NCI-H2196 treated with DMSO at 0.1 percent for 48 hours (cell line): ENCODE results near the gene UBR2.
A peak's percentile ranks its signal among the peaks of the same experiment; 100 is the strongest.

Experiments
- DNase-seq: peaks from one replicate; lab custom pipeline; 2025; ENCODE audit not compliant: unreplicated experiment; lab: John Stamatoyannopoulos, UW

Gene UBR2

DNA sequence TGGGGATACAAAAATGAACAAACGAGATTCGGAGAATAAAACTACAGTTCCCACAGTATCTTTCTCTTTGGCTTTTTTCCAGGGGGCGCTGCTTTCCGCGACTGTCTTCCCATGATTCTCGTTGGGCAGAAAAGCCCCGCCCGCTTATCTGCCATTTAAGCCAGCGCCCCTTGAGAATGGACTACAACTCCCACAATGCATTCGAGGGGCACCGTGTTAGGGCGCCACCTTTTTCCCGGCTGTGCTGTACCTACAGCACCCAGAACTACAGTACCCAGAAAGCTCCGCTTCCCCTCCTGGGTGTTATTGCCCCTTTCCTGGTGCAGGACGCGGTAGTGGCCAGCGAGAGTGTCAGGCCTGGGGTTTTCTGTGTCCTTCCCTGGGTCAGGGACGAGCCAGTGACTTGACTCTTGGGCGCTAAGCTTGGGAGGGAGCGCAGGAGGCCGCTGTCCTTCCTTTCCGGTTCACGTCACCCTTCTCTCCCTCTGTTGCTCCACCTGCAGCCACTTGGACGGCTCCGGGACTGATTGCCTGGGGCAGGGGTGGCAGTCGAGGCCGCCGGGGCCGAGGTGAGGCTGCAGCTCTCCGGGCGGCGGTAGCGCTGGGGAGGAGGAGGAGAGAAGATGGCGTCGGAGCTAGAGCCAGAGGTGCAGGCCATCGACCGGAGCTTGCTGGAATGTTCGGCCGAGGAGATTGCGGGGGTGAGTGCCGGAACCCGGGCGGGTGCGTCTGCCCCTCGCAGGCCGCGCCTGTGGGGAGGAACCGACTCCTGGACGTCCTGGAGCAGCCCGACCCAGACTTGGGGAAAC, at the start of gene UBR2:
Gene UBR2, plus strand, starts transcription at position 333 of the 809 bp plus-strand sequence. Its CDS starts 291 bp downstream, at position 624.
- DNase-seq = peak; percentile 98

DNA sequence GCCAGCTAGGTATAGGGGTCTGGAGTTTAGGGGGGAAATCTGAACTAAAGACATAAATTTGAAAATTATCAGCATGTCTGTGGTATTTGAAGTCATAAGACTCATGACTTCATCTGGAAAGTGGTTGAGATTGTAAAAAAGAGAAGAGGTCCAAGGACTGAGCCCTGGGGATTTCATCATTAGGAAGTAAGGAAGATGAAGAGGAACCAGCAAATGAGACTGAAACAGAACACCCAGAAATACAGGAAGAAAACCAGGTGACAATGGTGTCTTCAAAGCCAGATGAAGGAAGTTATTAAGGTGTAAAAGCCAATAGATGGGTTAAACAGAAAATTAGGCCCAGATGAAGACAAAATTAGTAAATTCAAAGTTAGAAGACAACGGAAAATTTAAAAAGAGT, 49.1 kb upstream of the UBR2 start:
- DNase-seq = no peak

DNA sequence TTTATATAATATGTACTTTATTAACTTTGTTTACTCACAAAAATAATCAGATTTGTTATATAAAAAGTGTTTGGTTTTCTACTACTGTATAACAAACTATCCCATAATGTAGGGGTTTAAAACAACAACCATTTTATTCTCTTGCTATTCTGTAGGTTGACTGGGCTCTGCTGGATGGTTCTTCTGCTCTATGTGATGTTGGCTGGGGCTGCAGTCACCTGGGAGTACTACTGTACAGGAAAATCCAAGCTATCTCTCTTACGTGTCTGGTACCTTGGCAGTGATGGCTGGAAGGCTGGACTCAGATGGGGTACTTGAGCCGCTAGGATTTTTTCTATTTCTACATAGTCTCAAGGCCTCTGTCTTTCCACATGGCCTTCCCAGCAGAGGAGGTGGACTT, 44.0 kb upstream of the UBR2 start:
- DNase-seq = no peak

DNA sequence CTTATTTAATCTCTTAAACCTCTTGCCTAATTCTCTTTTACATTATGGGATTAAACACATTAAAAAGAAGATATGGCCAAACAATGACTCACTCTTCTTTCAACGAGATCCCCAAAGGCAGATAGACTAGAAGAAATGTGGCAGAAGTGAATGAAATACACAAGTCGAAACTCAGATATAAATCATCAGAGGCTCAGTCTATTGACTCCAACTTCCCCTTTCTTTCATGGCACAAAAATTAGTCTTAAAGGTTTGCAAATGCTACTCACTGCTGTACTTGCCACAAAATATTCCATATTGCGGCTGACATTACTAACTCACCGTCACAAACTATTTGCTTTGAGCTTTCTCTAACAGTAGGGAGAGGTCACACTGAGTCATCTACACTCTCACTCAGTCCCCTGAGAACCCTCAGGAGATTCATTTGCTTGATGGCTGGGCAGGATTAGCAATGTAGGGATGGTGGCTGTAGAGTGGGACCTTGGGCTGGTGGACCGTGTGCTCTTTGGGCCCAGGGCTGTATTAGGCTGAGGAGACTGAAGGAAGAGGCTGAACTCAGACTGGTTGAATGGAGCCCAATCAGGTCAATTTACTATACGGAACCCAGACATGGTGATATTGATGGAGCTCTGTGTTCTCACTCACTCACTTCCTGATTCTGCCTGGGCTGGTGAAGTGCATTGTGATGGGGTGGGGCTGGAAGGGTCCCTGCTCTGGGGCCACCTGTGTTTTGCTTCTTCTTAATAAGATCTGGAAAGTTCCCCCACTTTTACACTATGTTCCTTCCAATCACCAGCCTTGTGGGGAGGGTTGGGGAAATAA, 42.8 kb upstream of the UBR2 start:
- DNase-seq = no peak

DNA sequence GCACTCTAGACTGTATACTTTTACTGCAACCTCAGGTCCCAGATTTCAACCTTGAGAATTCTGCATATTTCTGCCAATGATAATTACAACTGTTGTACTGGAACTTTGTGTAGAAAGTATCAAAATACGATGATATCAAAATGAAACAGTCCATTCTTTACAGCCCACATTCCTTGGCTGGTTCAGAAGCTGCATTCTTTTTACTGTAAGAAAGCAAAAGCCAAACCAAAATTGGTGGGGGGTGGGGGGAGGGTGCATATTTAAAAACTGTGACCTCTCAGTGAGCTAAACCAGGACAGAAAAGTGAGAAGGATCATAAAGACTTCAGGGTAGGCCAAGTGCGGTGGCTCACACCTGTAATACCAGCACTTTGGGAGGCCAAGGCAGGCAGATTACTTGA, 41.8 kb upstream of the UBR2 start:
- DNase-seq = no peak

DNA sequence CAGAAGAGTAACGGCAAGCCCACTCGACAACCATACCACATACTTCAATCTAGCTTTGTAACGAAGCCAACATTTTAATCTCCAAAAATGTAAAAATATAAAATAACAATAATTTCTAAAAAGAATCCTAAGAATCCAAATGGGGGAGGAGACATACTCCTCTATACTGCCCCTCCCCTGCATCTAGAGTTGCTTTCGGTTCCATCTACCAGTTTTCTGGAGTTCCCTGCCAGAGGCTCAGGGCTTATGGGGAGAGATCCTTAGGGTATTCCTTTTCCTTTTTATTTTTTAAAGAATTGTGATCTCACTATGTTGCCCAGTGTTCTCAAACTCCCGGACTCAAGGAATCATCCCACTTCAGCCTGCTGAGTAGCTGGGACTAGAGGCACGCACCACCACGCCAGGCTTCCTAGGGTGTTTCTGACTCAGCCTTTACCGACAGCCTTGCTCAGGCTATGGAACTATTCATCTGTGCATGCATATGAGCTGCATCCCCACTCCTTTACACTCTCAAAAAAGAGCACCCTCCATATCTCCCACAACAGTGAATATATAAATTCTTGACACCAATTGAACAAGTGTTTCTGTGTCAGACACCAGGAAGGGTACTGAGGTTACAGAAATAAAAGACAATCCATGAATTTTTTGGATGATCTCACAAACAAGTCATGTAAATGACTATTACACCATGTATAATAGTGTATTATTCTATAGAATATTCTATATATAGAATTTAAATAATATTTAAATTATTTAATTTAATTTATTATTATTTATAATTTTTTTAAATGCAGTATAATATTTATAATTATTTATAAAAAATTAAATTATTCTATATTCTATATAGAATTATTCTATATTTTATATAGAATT, 40.7 kb upstream of the UBR2 start:
- DNase-seq = no peak

DNA sequence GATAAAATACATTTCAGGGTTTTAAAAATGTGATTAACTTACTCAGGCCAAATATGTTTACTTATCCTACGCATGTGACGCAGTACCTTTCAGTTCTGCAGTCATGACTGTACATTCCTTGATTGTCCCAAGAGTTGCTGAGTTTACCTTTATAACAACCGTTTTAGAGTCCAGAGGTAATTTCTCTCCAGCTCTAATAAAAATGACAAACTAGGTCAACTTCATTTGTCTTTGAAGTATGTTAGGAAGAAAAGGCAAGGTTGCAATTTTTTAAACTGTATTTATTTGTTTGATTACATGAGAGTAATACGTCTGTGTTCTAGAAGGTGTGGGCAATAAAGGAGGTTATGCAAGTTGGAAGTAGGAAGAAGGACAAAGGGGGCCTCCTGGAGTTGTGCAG, 38.6 kb upstream of the UBR2 start:
- no peak for DNase-seq

DNA sequence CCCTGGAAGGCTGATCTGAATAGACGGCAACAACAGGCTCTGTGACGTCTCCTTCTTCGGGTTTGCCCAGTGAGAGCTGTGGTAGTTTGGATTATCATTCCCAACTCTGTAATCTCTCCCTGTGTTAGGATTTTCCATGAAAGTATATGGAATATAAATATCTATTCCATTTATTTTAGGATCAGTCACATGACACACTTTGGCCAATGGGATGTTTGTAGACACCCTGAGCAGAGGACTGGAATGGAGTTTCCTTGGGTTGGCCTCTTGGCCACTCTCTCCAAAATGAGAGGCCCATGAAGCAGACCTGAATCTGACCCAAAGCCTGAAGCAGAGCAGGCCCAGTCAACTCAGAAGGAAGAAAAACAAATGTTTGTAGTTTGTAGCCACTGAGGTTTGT, 37.2 kb upstream of the UBR2 start:
- no peak for DNase-seq

DNA sequence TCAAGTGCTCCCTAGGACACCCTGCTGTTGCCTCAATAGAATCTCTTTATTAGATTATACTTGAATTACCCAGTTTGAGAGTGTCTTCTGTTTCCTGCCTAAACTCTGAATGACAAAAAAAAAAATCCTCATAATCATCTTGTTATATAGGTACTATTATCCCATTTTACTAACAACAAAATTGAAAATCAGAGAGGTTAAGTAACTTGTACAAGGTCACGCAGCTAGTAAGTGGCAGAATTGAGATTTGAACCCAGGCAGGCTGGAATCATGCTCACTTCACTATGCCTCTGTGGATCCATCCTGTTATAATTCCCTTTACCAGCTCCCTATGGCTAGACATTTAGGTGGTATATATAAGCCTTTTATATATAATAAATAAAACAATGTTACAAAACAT, 36.6 kb upstream of the UBR2 start:
- DNase-seq = no peak

DNA sequence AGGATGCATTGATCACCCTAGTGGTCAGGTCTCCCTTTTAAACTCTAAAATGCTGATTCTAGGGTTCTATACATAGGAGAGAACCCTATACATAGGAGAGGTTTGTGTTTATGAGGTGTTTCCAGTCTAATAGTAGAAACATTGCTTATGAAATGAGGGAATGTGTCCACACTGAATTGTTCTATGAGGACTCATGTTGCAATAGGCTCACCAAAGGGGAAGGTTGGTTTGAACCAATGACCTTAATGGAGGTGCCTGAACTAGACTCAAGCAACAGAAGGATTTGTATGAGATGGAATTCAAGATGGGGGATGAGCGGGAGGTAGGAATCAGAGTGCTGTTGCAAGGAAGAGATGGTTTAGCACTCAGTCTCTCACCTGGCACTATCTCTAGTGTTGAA, 33.5 kb upstream of the UBR2 start:
- DNase-seq = no peak

DNA sequence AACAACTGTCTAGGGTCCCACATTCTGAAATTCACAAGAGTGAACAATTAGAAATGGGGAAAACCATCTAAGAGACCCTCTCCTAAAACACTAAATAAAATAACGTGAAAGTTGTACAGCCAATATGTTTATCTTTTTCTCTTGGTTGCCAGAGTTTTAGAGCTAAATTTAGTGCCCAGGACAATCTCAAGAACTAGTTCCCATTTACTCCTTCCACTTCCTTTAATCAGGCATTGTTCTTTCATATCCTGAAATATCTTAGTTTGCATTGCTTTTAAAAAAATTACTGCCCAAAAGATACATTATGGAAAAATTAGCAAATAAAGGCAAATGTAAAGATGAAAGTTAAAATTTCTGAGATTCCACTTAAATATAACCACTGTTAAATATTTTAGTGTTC, 33.1 kb upstream of the UBR2 start:
- no peak for DNase-seq

DNA sequence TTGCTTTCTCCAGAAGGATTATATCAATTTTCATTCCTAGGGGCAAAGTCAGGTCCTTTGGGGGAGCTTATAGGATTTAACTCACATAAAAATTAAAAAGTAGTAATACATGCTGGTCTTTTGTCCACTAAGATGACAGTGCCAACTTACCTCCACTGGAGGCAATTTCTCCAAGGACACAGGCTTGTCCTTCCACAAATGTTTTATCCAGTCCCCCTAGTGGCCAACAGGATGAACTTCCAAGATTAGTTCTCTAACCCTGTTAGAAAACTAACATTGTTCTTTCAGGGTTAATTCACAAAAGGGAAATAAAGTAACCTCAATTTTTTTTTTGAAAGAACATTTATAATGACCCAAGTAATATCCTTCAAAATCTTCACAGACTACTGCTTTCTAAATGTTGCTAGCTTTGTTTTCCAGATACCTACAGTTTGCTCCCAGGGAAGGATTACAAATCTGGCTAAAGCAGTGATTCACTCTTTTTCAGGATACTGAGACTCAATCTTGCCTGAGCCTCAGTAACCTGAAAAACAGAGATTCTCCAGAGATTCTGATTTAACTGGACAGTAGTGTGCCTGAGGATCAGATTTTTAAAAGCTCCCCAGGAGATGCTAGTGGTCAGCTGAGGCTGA, 31.7 kb upstream of the UBR2 start:
- DNase-seq = peak; percentile 30

DNA sequence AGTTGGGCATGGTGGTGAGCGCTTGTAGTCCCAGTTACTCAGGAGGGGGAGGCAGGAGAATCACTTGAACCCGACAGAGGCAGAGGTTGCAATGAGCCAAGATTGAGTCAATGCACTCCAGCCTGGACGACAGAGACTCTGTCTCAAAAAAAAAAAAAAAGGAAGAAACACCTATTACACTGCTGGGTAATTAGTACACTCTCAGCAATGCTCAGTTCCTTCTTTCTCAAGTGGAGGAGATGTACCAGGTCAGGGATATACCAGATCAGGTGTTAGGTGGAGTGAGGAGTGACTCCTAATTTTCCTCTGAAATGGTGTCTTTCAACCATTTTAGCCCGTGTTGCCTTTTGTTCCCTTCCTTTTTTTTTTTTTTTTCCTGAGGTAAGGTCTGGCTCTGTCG, 30.0 kb upstream of the UBR2 start:
- no peak for DNase-seq

DNA sequence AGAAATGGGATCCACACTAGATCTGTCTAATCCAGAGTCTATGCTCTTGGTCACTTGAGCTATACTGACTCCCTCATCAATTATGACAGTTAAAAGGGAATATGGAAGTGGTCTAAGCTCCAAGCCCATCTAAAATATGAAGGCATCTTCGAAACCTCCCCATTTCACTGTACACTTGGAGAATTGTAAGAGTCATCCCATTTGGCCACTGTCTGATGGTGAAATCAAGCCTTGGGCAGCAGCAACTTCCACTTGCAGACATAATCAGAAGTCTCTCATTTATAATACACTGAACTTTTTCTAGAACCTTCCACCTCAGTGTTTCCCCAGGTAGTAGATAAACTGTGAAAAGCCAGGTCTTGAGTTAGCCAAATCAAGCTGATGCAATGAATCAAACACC, 26.3 kb upstream of the UBR2 start:
- no peak for DNase-seq

DNA sequence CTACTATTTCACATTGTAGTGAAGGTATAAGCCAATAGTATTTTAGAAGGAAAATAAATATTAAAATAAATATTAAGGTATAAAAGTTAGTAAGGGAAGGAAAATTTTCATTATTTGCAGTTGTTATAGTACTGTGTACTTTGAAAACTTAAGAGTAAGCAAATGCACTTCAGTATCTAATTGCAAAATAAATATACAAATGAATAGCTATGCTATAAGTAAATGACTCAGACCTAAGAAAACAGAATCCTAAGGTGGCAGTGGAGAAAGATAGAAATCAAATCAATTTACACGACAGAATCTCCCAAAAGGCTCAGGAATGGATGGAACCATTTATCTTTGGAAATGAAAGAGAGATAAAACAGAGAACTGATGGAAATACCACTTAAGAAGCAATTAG, 24.7 kb upstream of the UBR2 start:
- DNase-seq = no peak

DNA sequence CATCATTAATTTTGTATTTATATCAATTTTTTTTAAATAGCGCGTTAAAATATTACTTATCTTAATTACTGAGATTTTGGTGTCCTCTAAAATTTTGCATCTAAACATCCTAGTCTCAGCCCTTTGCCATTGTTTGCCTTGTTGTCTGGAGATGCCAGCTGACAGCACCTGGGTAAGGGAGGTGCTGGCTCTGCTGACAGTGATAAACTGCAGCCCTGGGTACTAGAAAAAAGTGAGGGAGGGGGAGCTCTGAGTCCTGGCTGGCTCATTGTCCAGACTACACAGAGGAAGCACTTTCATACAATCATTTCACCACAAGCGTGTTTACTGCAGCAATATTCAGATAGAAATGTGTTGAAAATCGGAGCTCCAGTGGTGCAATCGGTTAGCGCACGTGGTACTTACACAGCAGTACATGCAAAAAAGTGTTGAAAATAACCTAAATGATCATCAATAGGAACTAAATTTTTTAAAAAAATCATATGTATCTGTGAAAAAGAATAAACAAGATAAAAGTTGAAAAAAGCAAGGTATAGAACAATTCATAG, 18.5 kb upstream of the UBR2 start:
- DNase-seq = no peak

DNA sequence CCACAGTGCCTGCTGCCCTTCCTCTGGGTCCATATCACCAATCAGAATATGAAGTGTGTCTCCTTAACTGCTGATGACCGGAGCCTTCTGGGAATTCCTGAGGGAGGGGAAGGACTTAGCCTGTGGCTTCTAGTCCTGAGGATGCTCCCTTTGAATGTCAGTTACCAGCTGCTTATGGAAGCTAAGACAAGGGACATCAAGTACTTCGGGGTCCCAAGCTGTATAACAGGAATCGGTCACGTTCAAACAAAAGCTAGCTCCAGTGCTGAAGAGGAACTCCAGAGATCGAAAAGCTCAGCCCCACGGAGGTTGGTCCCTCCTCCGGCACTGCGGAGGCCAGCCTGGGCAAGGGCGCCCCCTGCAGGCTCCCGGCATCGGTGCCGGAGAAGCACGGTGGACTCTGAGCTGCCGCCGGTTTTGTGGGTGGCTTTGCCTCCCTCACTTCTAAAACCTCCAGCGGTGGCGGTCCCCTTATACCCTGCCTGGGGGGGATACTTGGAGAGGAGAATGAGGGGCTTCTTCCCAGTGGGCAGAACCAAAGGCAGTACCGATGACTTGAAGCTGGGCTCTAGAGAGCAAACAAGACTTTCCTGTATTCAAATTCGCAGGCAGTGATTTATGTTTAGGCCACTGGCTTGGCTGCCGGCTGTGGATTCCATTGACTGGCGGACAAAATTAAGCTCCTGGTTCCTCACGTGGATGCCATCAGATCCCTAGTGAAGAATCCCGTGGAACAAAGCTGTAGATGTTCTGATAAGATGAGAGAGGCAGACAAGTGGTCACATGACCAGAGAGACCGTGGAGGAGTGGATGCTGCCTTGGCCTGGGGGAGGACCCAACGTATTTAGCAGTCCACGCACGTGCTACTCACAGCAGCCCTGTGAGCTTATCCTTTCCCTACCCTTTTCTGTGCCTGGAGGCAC, 16.2 kb upstream of the UBR2 start:
- peak; percentile 50 for DNase-seq

DNA sequence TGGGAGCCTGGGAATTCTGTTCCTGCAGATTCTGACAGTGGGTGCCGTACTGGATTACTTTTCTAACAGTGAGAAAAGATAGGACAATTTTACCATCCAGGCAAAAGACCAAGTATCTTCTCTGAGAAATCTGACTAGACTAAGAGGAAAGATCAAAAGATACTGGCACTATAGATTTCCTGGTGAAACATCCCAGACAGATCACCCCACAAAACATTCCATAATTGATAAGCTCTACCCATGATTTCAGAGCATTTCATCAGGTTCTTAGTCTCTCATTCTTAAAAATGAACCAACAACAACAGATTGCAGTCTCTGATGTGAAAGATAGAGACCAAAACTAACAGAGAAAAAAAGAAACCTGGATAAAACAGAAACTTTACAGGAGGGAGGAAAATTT, 13.6 kb upstream of the UBR2 start:
- DNase-seq = no peak

DNA sequence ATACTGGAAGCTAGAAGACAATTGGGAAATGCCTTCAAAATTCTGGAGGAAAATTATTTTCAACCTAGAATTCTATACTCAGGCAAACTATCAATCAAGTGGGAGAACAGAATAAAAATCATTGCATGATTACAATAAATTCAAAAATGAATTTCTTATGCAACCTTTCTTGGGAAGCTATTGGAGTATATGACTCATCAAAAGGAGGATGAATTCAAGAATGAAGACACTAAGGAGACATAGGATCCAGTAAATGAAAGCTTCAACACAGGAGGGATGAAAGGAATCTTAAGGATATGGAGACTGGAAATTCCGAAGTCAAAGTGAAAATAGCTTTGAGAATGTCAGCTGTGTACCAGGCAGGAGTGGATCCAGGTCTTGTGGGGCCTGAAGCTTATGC, 12.6 kb upstream of the UBR2 start:
- DNase-seq = no peak

DNA sequence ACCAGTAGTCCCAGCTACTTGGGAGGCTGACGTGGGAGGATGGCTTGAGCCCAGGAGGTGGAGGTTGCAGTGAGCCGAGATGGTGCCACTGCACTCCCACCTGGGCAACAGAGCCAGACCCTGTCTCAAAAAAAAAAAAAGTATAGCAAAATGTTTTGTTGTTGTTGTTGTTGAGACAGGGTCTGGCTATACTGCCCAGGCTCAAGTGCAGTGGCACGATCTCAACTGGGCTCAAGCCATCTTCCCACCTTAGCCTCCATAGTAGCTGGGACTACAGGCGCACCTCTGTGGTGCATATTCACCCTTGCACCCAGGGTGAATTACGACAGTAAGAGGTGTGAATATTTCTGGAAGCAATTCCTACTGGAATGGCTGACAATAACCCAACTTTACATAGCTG, 11.4 kb upstream of the UBR2 start:
- no peak for DNase-seq
